Epithelial cell of prostate (primary cell): Measurements from ENCODE around the gene GABARAPL2.

Source experiments
- DNase-seq: peaks from one replicate; pipeline ENCODE4 v3.0.0-alpha.2; 2011; ENCODE audit warnings: low read depth, low spot score
- H3K27ac ChIP-seq: fragments of 450-650 bp; 2 replicates; pipeline ENCODE4 v1.5.1; 2017; ENCODE audit warnings: mild to moderate bottlenecking

GABARAPL2 gene

GRCh38 chr16:75624921-75625334 lies 58.7 kb downstream of the GABARAPL2 start:
- H3K27ac ChIP-seq = no peak overlapping the region
- no peak for DNase-seq

GRCh38 chr16:75626806-75627205 lies 60.6 kb downstream of the GABARAPL2 start:
- no peak for DNase-seq
- no peak overlapping the region for H3K27ac ChIP-seq
